ENCODE data around the gene ADGRG4. TPM values are rescaled to one million over a fixed set of nuclear protein-coding genes. Genes with fewer than 3 reads are reported as not detected.
"Not testable (repeated sequence)": the region's sequence is repeated elsewhere in the genome, so short reads cannot be mapped to it uniquely, and the experiment has no call there.

ADGRG4 gene
- polyA plus RNA-seq, 3 donors = not detected

- no peak for DNase-seq (ENCODE audit: low read depth in 3 of 3, low spot score in 2 of 3)
Observed at GRCh38 chrX:136376713-136377112, 76.0 kb downstream of the ADGRG4 start.

- DNase-seq (ENCODE audit: low read depth in 3 of 3, low spot score in 2 of 3) = no peak
Observed at GRCh38 chrX:136380010-136380769, 79.4 kb downstream of the ADGRG4 start.

DNA sequence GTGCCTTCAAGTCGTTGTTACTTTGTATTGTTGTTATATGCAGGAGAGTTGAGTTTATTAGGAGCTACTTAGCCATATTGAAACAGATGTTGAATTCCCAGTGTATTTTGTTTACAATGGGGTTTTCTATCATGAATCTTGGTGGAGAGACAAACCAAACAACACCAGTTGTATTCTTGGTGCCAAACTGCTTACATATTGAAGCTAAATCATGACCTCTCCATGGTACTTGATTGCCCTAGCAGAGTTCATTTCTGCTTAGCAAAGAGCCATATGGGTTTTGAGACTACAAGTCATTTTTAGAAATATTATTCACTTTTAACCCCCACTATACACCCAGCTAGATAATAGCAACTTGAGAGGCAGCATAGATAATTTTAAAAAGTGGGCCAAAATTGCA is 85.4 kb downstream of the ADGRG4 start:
- DNase-seq (ENCODE audit: low read depth in 3 of 3, low spot score in 2 of 3) = no peak

DNA sequence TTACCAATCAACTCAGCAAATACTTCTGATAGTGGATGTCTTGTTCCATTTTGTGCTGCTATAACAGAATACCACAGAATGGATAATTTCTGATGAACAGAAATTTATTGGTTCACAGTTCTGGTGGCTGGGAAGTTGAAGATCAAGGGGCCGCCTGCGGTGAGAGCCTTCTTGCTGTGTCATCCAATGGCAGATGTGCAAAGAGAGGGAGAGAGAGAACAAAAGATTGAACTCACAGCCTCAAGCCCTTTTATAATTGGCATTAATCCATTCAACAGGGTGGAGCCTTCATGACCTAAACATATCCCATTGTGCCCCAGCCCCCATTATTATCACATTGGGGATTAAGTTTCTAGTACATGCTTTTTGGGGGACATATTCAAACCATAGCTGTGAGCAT is 86.1 kb downstream of the ADGRG4 start:
- no peak for DNase-seq (ENCODE audit: low read depth in 3 of 3, low spot score in 2 of 3)

DNA sequence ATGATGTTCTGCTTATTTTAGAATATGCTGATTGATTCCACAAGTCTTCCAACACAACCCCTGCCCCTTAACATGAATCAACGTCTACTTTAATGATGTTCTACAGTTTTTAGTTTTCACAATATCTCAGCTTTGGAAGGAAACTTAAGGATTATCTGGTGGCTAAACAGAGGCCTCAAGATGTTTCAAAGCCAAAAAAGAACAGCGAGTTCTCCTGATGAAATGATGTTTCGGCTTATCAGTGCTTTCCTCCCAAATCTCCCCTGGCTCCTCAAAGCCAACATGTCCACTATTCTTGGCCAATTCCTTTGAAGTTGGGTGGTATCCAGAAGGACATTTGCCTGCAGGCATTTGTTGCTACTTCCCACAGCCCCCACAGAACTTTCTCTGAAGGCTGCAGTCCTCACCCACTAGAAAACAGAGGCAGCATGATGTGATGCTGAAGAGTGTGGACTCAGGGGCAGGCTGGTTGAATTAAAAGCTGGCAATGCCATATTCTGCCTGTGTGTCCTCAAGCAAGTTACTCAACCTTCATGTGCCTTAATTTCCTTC is 87.3 kb downstream of the ADGRG4 start:
- no peak for DNase-seq (ENCODE audit: low read depth in 3 of 3, low spot score in 2 of 3)

- DNase-seq (ENCODE audit: low read depth in 3 of 3, low spot score in 2 of 3) = no peak
Observed at GRCh38 chrX:136390921-136391320, 90.2 kb downstream of the ADGRG4 start.

GRCh38 chrX:136395271-136395670 is 94.5 kb downstream of the ADGRG4 start:
- no peak for DNase-seq (ENCODE audit: low read depth in 3 of 3, low spot score in 2 of 3)

- DNase-seq (ENCODE audit: low read depth in 3 of 3, low spot score in 2 of 3) = no peak
Observed at GRCh38 chrX:136397001-136397400, 96.2 kb downstream of the ADGRG4 start.

- no peak for DNase-seq (ENCODE audit: low read depth in 3 of 3, low spot score in 2 of 3)
Observed at GRCh38 chrX:136405126-136405525, 104.4 kb downstream of the ADGRG4 start.

- DNase-seq (ENCODE audit: low read depth in 3 of 3, low spot score in 2 of 3) = no peak
Observed at GRCh38 chrX:136417806-136418205, 117.0 kb downstream of the ADGRG4 start.

DNA sequence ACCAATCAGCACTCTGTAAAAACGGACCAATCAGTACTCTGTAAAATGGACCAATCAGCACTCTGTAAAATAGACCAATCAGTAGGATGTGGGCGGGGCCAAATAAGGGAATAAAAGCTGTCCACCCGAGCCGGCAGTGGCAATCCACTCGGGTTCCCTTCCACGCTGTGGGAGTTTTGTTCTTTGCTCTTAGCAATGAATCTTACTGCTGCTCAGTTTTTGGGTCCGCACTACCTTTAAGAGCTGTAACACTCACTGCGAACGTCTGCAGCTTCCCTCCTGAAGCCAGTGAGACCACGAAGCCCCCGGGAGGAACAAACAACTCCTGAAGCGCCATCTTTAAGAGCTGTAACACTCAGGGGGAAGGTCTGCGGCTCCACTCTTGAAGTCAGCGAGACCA is 120.6 kb downstream of the ADGRG4 start:
- no peak for DNase-seq (ENCODE audit: low read depth in 3 of 3, low spot score in 2 of 3)

DNA sequence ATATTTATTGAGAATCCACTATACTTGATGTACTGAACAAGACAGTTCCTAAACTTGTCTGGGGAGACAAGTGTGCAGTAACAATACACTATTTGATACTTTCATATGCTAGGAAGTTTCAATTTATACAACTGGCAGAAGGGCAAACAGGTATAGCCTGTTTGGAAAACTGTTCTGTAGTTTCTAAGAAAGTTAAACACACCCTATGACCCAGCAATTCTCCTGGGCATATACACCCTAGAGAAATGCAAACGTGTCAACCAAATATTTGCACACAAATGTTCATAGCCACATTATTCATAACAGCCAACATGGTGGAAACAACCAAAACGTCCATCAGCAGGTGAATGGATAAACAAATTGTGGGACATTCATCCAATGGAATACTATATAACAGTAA is 123.0 kb downstream of the ADGRG4 start:
- DNase-seq (ENCODE audit: low read depth in 3 of 3, low spot score in 2 of 3) = no peak

GRCh38 chrX:136425996-136426395 is 125.2 kb downstream of the ADGRG4 start:
- no peak for DNase-seq (ENCODE audit: low read depth in 3 of 3, low spot score in 2 of 3)

- DNase-seq (ENCODE audit: low read depth in 3 of 3, low spot score in 2 of 3) = no peak
Observed at GRCh38 chrX:136431625-136432024, 130.9 kb downstream of the ADGRG4 start.

GRCh38 chrX:136437774-136438173 is 137.0 kb downstream of the ADGRG4 start:
- DNase-seq (ENCODE audit: low read depth in 3 of 3, low spot score in 2 of 3) = no peak

DNA sequence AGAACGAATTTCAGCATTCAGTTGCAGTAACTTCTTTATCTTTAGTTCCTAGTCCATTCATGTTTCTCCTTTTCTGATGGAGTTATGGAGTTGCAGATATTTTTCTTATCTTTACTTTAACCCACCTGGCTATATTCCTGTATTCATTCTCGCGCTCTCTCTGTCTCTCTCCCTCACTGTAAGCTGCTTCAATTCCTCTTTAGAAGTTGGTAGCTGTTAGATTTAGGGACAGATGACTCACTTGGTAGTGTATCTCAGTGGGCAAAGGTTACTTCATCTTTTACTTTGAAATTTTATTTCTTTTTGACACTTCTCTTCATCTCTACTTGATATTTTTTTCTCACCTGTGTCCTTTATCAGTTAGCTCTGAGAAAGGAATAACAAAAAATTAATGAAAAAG is 137.4 kb downstream of the ADGRG4 start:
- DNase-seq (ENCODE audit: low read depth in 3 of 3, low spot score in 2 of 3) = no peak

GRCh38 chrX:136445674-136446073 is 144.9 kb downstream of the ADGRG4 start:
- DNase-seq (ENCODE audit: low read depth in 3 of 3, low spot score in 2 of 3) = not testable (repeated sequence)

GRCh38 chrX:136446208-136446607 is 145.4 kb downstream of the ADGRG4 start:
- DNase-seq (ENCODE audit: low read depth in 3 of 3, low spot score in 2 of 3) = no peak

- DNase-seq (ENCODE audit: low read depth in 3 of 3, low spot score in 2 of 3) = no peak
Observed at GRCh38 chrX:136447308-136447707, 146.5 kb downstream of the ADGRG4 start.

- no peak for DNase-seq (ENCODE audit: low read depth in 3 of 3, low spot score in 2 of 3)
Observed at GRCh38 chrX:136447968-136448367, 147.2 kb downstream of the ADGRG4 start.

DNA sequence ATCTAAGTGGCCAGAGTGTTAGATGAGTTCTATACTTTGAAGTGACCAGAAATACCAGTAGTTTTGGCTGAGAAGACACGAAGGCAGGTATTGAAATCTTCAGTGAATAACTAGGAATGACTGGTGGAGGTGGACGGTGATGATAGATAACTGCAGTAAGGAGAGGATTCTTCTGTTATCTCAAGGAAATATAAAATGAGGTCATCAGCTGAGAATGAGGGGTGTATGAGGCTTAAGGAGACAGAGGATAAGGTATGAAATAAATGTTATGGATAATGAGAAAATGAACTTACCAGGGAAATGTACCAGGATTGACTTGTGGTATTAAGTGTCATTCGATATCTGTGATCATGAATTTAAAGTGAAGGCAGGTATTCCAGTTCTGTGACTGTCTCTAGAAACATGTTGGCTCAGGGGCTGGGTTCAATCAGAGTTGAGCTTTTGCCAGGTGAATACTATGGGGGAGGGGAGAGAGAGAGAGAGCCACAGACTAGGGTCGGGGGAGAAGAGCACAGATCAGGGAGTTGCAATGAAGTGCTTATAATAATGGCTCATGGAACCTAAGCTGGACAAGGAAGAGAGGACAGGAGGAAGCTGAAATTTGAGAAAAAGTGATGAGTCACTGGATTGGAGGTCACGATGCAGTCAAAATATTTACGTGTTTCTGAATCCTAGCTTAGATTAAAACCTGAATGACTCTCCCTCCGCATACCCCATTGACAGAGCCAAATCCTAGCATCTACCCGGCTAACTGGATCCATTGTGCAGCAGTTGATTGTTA is 149.5 kb downstream of the ADGRG4 start:
- DNase-seq (ENCODE audit: low read depth in 3 of 3, low spot score in 2 of 3) = no peak

DNA sequence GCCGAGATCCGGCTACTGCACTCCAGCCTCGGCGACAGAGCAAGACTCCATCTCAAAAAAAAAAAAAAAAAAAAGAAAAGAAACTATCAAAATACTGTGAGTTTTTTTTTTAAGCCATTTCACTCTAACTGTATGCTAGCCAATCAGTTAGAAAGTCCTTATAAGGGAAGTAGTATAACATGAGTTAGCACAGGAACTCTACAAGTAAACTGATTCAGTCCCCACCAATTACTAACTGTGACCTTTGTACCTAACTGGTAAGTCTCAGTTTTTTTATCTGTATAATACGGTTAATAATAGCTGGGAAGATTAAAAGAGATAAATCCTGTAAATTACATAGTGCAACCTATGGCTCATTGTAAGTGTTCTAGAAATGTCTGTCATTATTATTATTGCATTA is 151.9 kb downstream of the ADGRG4 start:
- no peak for DNase-seq (ENCODE audit: low read depth in 3 of 3, low spot score in 2 of 3)
